Astrocyte (in vitro differentiated cells and primary cell): Measurements from ENCODE around the gene MRTFB. TPM values are rescaled to one million over a fixed set of nuclear protein-coding genes. Genes with fewer than 3 reads are reported as not detected.

ENCODE experiments used
- DNase-seq: peaks from one replicate; pipeline ENCODE4 v3.0.0-alpha.2; 2010; ENCODE audit warnings: low read depth
- FAIRE-seq: peaks from 2 replicates; lab custom pipeline; 2011; peaks lifted over from hg19 to GRCh38; lab: Jason Lieb, UNC
- H2AFZ ChIP-seq: 2 replicates; pipeline ENCODE4 v1.6.0; 2012; ENCODE audit warnings: low read depth, low read length, inconsistent platforms
- H3K27ac ChIP-seq: 2 replicates; pipeline ENCODE4 v1.5.1; 2011; ENCODE audit warnings: low read depth, low read length, inconsistent platforms
- H3K27me3 ChIP-seq: 2 replicates; pipeline ENCODE4 v1.6.0; 2011; ENCODE audit warnings: low read length, inconsistent platforms; ENCODE audit not compliant: insufficient read depth
- H3K36me3 ChIP-seq: 2 replicates; pipeline ENCODE4 v1.5.1; 2011; ENCODE audit warnings: low read length, inconsistent platforms; ENCODE audit not compliant: insufficient read depth
- H3K4me1 ChIP-seq: 2 replicates; pipeline ENCODE4 v1.5.1; 2011; ENCODE audit warnings: low read length, inconsistent platforms; ENCODE audit not compliant: insufficient read depth
- H3K4me2 ChIP-seq: 2 replicates; pipeline ENCODE4 v1.6.0; 2012; ENCODE audit warnings: low read length, inconsistent platforms
- H3K4me3 ChIP-seq: 2 replicates; pipeline ENCODE4 v1.5.1; 2011; ENCODE audit warnings: low read depth, mild to moderate bottlenecking, low read length, inconsistent platforms; ENCODE audit not compliant: insufficient read depth
- H3K79me2 ChIP-seq: 2 replicates; pipeline ENCODE4 v1.6.0; 2012; ENCODE audit warnings: mild to moderate bottlenecking, low read length, inconsistent platforms; ENCODE audit not compliant: insufficient read depth
- H3K9ac ChIP-seq: 2 replicates; pipeline ENCODE4 v1.6.0; 2012; ENCODE audit warnings: mild to moderate bottlenecking, low read length, inconsistent platforms
- H3K9me3 ChIP-seq: 2 replicates; pipeline ENCODE4 v1.5.1; 2012; ENCODE audit warnings: low read depth, mild to moderate bottlenecking, low read length, inconsistent platforms; ENCODE audit not compliant: insufficient read depth
- H4K20me1 ChIP-seq: 2 replicates; pipeline ENCODE4 v1.6.0; 2012; ENCODE audit warnings: low read length, inconsistent platforms; ENCODE audit not compliant: insufficient read depth
- H3K27ac Mint-ChIP-seq: one replicate; pipeline ENCODE4 v1.8.0; 2021; ENCODE audit warnings: mild to moderate bottlenecking, mixed read lengths; ENCODE audit not compliant: unreplicated experiment
- H3K27me3 Mint-ChIP-seq: one replicate; pipeline ENCODE4 v1.8.0; 2021; ENCODE audit warnings: low read depth, mixed read lengths; ENCODE audit not compliant: unreplicated experiment
- H3K36me3 Mint-ChIP-seq: one replicate; pipeline ENCODE4 v1.8.0; 2021; ENCODE audit warnings: low read depth, mixed read lengths; ENCODE audit not compliant: unreplicated experiment
- H3K4me1 Mint-ChIP-seq: one replicate; pipeline ENCODE4 v1.8.0; 2021; ENCODE audit warnings: low read depth, mixed read lengths; ENCODE audit not compliant: unreplicated experiment
- H3K4me3 Mint-ChIP-seq: one replicate; pipeline ENCODE4 v1.8.0; 2021; ENCODE audit warnings: mild to moderate bottlenecking, moderate library complexity, mixed read lengths; ENCODE audit not compliant: unreplicated experiment
- H3K9me3 Mint-ChIP-seq: one replicate; pipeline ENCODE4 v1.8.0; 2021; ENCODE audit warnings: mild to moderate bottlenecking, mixed read lengths; ENCODE audit not compliant: unreplicated experiment
- CTCF ChIP-seq: IDR thresholded peaks from 2 replicates; pipeline ENCODE4 v1.5.1; 2011; ENCODE audit warnings: low read depth, mild to moderate bottlenecking, inconsistent platforms, low read length, moderate library complexity; ENCODE audit not compliant: insufficient read depth
- EZH2 ChIP-seq: IDR thresholded peaks from 2 replicates; pipeline ENCODE4 v1.6.1; 2012; ENCODE audit warnings: mild to moderate bottlenecking, low read length, inconsistent platforms; ENCODE audit not compliant: insufficient read depth
- total RNA-seq: library from RNA; stranded (reverse); gene quantifications from 2 replicates; pipeline ENCODE4 v1.2.1, GENCODE V29; 2021

Gene MRTFB
- total RNA-seq, 1 donor from 2014 or later = 32.5 TPM

- Mint-ChIP-seq H3K27me3 (no peaks in the 10 kb centered on the region), H3K36me3 (peaks cover 21% of the 10 kb centered on the region), H3K27ac (no peak overlapping the region), H3K9me3 (no peaks in the 10 kb centered on the region), H3K4me3 (no peak overlapping the region), H3K4me1 (no peaks in the 10 kb centered on the region)
- Histone ChIP-seq H3K9ac (no peak overlapping the region), H3K27me3 (no peaks in the 10 kb centered on the region), H3K4me2 (no peak overlapping the region), H4K20me1 (no peaks in the 10 kb centered on the region), H3K9me3 (no peaks in the 10 kb centered on the region), H3K79me2 (no peaks in the 10 kb centered on the region), H3K36me3 (no peaks in the 10 kb centered on the region), H3K27ac (no peak overlapping the region), H3K4me1 (no peaks in the 10 kb centered on the region), H3K4me3 (no peak overlapping the region), H2AFZ (no peak overlapping the region)
- no peak for FAIRE-seq
- no peak for DNase-seq
- TF ChIP-seq CTCF (no peak), EZH2 (no peak)
Measured at GRCh38 chr16:14211856-14212543, 140.9 kb downstream of the MRTFB start.

- peaks cover 11% of the 10 kb centered on the region for H3K4me1 Mint-ChIP-seq
- Histone ChIP-seq H3K27me3 (no peaks in the 10 kb centered on the region), H3K4me2 (no peak overlapping the region), H3K9me3 (no peaks in the 10 kb centered on the region), H3K27ac (no peak overlapping the region), H3K9ac (no peak overlapping the region), H3K4me1 (no peaks in the 10 kb centered on the region), H3K79me2 (no peaks in the 10 kb centered on the region), H4K20me1 (no peaks in the 10 kb centered on the region), H3K4me3 (no peak overlapping the region), H2AFZ (no peak overlapping the region), H3K36me3 (no peaks in the 10 kb centered on the region)
- FAIRE-seq = no peak
- H3K4me3 Mint-ChIP-seq = no peak overlapping the region
- H3K27ac Mint-ChIP-seq = no peak overlapping the region
- H3K36me3 Mint-ChIP-seq = peaks cover 24% of the 10 kb centered on the region
- no peaks in the 10 kb centered on the region for H3K9me3 Mint-ChIP-seq
- no peaks in the 10 kb centered on the region for H3K27me3 Mint-ChIP-seq
- no peak for DNase-seq
- TF ChIP-seq CTCF (no peak), EZH2 (no peak)
Measured at GRCh38 chr16:14215941-14216340, 144.8 kb downstream of the MRTFB start.

GRCh38 chr16:14219983-14220382 is 148.9 kb downstream of the MRTFB start:
- Histone ChIP-seq H2AFZ (no peak overlapping the region), H3K4me2 (no peak overlapping the region), H4K20me1 (no peaks in the 10 kb centered on the region), H3K27ac (no peak overlapping the region), H3K9me3 (no peaks in the 10 kb centered on the region), H3K9ac (no peak overlapping the region), H3K4me1 (no peaks in the 10 kb centered on the region), H3K36me3 (no peaks in the 10 kb centered on the region), H3K79me2 (no peaks in the 10 kb centered on the region), H3K27me3 (no peaks in the 10 kb centered on the region), H3K4me3 (no peak overlapping the region)
- no peak for FAIRE-seq
- Mint-ChIP-seq H3K4me3 (no peak overlapping the region), H3K36me3 (peaks cover 30% of the 10 kb centered on the region), H3K9me3 (peaks cover 8% of the 10 kb centered on the region), H3K27ac (no peak overlapping the region), H3K4me1 (peaks cover 11% of the 10 kb centered on the region), H3K27me3 (no peaks in the 10 kb centered on the region)
- DNase-seq = no peak
- TF ChIP-seq CTCF = no peak
- TF ChIP-seq EZH2 = no peak
